OCI-LY1 (cell line): ENCODE measurements around the gene LTA4H.

Source experiments
- EZH2 ChIP-seq: fragments of 200-600 bp; sonication (generic), shearing (Covaris generic); IDR thresholded peaks from 2 replicates; pipeline ENCODE4 v1.8.0; 2017; ENCODE audit warnings: borderline replicate concordance, mixed run types, mild to moderate bottlenecking, antibody characterized with exemption, low read length, moderate library complexity, mixed read lengths
- TF ChIP-seq, protein P1 (sequence below): fragments of 200-600 bp; sonication (generic), shearing (Covaris generic); IDR thresholded peaks from 2 replicates; pipeline ENCODE4 v1.5.1; 2017; ENCODE audit warnings: mild to moderate bottlenecking, antibody characterized with exemption, low read length, moderate library complexity, mixed read lengths

DNA sequence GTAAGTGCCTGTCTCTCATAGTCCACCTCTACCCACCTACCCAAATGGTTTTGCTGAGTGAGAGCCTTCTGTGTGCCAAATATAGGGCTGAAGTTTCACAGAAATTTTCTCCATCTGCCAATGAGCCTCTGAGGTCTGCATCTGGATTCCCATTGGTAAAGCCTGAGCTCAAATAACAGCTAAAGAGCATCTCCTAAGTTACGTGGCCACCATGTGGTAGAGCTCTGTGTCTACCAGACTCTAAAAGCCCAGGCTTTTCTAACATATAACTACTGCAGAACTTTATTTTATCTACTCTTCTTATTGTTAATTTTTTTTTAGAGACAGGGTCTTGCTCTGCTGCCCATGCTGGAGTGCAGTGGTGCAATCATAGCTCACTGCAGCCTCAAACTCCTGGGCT is 76.3 kb downstream of the LTA4H start:
- TF ChIP-seq, protein P1, sequence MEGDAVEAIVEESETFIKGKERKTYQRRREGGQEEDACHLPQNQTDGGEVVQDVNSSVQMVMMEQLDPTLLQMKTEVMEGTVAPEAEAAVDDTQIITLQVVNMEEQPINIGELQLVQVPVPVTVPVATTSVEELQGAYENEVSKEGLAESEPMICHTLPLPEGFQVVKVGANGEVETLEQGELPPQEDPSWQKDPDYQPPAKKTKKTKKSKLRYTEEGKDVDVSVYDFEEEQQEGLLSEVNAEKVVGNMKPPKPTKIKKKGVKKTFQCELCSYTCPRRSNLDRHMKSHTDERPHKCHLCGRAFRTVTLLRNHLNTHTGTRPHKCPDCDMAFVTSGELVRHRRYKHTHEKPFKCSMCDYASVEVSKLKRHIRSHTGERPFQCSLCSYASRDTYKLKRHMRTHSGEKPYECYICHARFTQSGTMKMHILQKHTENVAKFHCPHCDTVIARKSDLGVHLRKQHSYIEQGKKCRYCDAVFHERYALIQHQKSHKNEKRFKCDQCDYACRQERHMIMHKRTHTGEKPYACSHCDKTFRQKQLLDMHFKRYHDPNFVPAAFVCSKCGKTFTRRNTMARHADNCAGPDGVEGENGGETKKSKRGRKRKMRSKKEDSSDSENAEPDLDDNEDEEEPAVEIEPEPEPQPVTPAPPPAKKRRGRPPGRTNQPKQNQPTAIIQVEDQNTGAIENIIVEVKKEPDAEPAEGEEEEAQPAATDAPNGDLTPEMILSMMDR = no peak
- no peak for TF ChIP-seq EZH2
